Activated T-helper 1 cell treated with anti-CD3 and anti-CD28 coated beads, Interleukin-12 subunit alpha, Interleukin-12 subunit beta, Interleukin-2, Interleukin-4 antibody, amounts not matched to agents 30 ng/mL and 10 ng/mL and 1 ng/mL, durations not matched to agents 14 hours and 24 hours and 36 hours (primary cell): ENCODE results near the gene CEP41. TPM values are rescaled to one million over a fixed set of nuclear protein-coding genes. Genes with fewer than 3 reads are reported as not detected.

Experiments used
- DNase-seq: peaks from one replicate; pipeline ENCODE4 v3.0.0; 2021; ENCODE audit warnings: low spot score
- H3K27ac Mint-ChIP-seq: one replicate; pipeline ENCODE4 v1.8.0; 2021; ENCODE audit warnings: mild to moderate bottlenecking, mixed read lengths
- H3K27me3 Mint-ChIP-seq: one replicate; pipeline ENCODE4 v1.8.0; 2022; ENCODE audit warnings: mild to moderate bottlenecking, moderate library complexity, mixed read lengths; ENCODE audit not compliant: insufficient read depth
- H3K36me3 Mint-ChIP-seq: one replicate; pipeline ENCODE4 v1.8.0; 2021; ENCODE audit warnings: low read depth, mixed read lengths
- H3K4me1 Mint-ChIP-seq: one replicate; pipeline ENCODE4 v1.8.0; 2021; ENCODE audit warnings: low read depth, mixed read lengths
- H3K4me3 Mint-ChIP-seq: one replicate; pipeline ENCODE4 v1.8.0; 2021; ENCODE audit warnings: mild to moderate bottlenecking, moderate library complexity, mixed read lengths
- H3K9me3 Mint-ChIP-seq: one replicate; pipeline ENCODE4 v1.8.0; 2021; ENCODE audit warnings: mixed read lengths
- intact Hi-C: fragments of 100-400 bp; cut with micrococcal nuclease; formaldehyde crosslinking; loops from one replicate; pipeline ENCODE4 v1.15.1; 2024
- total RNA-seq: library from RNA; stranded (reverse); gene quantifications from 2 replicates; pipeline ENCODE4 v1.2.3, GENCODE V29; 2022

CEP41 gene
- total RNA-seq, 1 donor from 2014 or later = 17.1 TPM

DNA sequence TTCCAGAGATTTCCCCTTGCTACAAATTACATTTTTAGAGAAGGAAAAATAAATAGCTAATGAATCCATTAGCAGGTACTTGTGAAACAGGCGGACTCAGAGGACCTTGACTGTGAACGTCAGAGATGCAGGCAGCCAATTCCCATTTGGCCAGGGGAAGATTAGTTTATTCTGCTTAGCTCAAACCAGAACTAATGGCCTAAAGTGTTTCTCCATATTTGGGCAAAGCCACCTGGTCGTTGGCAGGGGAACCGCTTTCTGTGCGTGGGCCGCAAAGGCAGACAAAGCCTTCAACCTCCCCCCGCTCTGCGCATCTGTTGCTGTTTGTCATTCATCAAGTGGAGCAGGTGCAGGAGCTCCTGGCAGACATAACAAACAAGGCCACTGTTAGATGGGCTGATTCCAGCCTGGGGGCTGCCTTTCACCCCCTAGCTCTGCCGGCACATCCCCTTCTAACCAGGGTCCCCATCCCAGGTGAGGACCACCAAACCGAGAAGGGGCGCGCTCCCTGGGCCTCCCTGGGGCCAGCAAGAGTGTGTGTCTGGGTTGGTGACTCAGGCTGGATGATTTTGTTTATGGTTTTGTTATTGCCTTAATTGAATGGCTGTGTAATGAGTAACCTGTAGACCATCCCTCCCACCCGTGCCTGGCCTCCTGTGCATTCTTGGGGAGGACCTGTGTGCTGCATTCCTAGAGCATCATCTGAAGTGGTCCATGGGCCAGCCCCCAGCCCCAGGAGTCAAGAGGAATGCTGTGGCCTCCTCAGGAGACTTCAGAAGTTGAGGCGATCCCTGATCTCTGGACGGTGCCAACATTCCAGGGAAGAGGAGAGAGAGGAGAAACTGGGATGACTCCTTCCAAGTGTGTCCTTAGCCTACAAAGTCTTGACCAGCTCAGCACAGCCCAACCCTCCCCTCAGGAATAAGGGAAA lies 75.0 kb downstream of the CEP41 start:
- intact Hi-C loops = loop anchor here (5.0 kb wide), 1 partner anchor 77 kb away; the partner anchor contains the start of gene CEP41
- Mint-ChIP-seq H3K4me1 (peaks cover 33% of the 10 kb centered on the region), H3K36me3 (peaks cover 3% of the 10 kb centered on the region), H3K9me3 (no peaks in the 10 kb centered on the region), H3K4me3 (no peak overlapping the region), H3K27ac (no peak overlapping the region), H3K27me3 (no peaks in the 10 kb centered on the region)
- no peak for DNase-seq

- Mint-ChIP-seq H3K27ac (no peak overlapping the region), H3K4me3 (no peak overlapping the region), H3K9me3 (peaks cover 5% of the 10 kb centered on the region), H3K4me1 (peaks cover 33% of the 10 kb centered on the region), H3K36me3 (peaks cover 3% of the 10 kb centered on the region), H3K27me3 (no peaks in the 10 kb centered on the region)
- no peak for DNase-seq
- intact Hi-C loops = loop anchor here (5.0 kb wide), 1 partner anchor 77 kb away; the partner anchor contains the start of gene CEP41
Measured at GRCh38 chr7:130365088-130365487, 75.7 kb downstream of the CEP41 start.

- intact Hi-C loops = no loop called here
- DNase-seq = no peak
- peaks cover 2% of the 10 kb centered on the region for H3K36me3 Mint-ChIP-seq
- H3K27me3 Mint-ChIP-seq = peaks cover 2% of the 10 kb centered on the region
- no peak overlapping the region for H3K4me3 Mint-ChIP-seq
- peaks cover 27% of the 10 kb centered on the region for H3K4me1 Mint-ChIP-seq
- no peak overlapping the region for H3K27ac Mint-ChIP-seq
- peaks cover 10% of the 10 kb centered on the region for H3K9me3 Mint-ChIP-seq
Measured at GRCh38 chr7:130364451-130364850, 76.4 kb downstream of the CEP41 start.

DNA sequence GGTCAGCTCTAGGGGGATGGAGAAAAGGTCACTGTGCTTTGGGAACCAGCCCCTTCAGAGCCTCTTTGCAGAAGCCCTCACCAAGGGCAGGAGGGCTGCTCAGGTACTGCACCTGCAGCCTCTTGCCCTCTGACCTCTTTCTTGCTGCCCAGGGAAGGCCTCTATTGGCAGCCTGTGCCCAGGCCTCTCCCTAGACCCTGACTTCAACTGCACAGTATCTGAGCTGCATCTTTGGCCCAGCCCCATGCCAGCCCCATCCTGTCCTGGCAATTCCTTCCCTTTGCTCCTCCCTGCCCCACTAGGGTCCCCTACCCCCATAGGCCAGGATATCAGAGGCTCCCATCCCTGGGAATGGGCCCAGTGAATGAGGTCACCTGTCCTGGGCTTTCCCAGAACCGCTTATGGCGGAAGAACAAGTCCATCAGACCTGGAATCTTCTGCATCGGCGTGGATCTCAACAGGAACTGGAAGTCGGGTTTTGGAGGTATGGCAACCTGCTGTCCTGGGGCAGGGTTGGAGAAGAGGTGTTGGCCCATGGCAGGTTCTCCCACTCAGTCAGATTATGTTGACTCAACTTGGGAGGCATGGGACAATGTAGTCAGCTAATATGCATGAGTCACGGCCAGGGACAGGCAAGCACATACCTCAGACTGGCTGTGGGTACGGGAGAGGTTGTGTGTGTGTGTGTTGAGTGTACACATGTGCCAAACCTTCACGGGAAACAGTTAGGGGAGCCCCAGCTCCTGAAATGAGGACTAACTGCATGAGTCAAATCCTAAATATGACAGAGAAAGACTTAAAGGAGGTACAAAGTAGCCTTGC lies 77.6 kb downstream of the CEP41 start:
- H3K9me3 Mint-ChIP-seq = peaks cover 13% of the 10 kb centered on the region
- no peaks in the 10 kb centered on the region for H3K36me3 Mint-ChIP-seq
- intact Hi-C loops = loop anchor here (1.0 kb wide), 3 partner anchors 54 to 286 kb away; no protein-coding TSS in a partner anchor
- H3K4me3 Mint-ChIP-seq = no peak overlapping the region
- H3K4me1 Mint-ChIP-seq = peaks cover 15% of the 10 kb centered on the region
- peaks cover 2% of the 10 kb centered on the region for H3K27me3 Mint-ChIP-seq
- H3K27ac Mint-ChIP-seq = no peak overlapping the region
- DNase-seq = no peak

DNA sequence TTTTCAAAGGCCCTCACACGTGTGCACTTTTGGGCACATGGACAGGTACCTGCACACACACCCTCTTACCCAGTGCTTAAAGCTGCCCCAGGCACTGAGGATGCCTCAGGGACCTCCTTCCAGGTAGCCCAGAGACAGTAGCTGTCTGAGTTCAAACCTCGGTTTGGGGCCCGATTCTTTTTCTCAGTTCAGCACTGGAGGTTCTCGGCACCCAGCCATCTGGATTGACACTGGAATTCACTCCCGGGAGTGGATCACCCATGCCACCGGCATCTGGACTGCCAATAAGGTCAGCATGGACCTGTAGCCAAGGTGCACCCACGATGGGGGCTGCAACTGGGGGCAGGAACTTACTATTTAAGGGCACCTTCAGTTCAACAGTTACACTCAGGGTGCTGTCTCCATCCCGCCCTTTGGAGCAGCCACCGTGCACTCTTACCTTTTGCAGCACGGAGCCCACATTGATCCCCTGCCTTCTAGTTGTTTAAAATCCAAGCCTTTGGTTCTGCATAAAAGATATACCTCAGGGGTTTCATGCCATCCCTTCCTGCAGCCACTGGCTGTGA lies 78.5 kb downstream of the CEP41 start:
- Mint-ChIP-seq H3K27ac (no peak overlapping the region), H3K36me3 (no peaks in the 10 kb centered on the region), H3K9me3 (peaks cover 13% of the 10 kb centered on the region), H3K27me3 (peaks cover 2% of the 10 kb centered on the region), H3K4me1 (peaks cover 13% of the 10 kb centered on the region), H3K4me3 (no peak overlapping the region)
- intact Hi-C loops = no loop called here
- no peak for DNase-seq

DNA sequence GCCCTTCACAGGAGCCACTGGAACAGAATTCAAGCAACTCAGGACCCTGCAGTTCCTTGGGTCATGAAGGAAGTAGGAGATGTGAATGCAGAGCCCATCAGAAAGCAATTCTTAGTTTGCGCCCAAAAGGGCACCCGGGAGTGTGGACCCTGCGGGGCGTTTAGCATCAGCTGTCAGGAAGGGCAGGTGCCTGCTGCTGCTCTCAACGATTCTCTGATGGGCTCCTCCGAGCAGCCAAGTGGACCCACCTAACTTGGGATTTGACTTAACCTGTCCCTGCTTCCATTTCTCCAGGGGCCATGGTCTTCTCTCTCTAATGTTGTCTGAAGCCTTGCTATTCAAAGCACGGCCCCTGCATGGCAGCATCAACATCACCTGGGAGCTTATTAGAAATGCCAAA lies 79.1 kb downstream of the CEP41 start:
- H3K27me3 Mint-ChIP-seq = peaks cover 2% of the 10 kb centered on the region
- H3K4me3 Mint-ChIP-seq = no peak overlapping the region
- intact Hi-C loops = no loop called here
- H3K27ac Mint-ChIP-seq = no peak overlapping the region
- no peaks in the 10 kb centered on the region for H3K36me3 Mint-ChIP-seq
- DNase-seq = no peak
- H3K4me1 Mint-ChIP-seq = peaks cover 6% of the 10 kb centered on the region
- H3K9me3 Mint-ChIP-seq = peaks cover 13% of the 10 kb centered on the region

DNA sequence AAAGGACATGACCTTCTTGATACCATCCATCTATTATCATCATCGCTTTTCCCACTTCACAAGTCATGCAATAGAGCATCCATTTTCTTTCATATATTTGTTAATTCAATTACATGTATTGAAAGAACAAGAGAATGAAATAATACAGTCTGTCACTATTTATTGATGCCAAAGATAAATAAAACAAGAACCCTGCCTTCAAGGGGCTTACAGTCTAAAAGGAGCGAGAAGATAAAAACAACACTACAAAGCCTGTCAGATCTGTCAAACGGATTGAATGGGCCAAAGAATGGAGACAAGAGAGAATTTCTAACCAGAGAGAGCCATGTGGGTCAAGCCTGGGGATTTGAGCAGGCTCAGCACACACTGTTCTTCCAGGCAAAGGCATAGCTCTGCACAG lies 80.3 kb downstream of the CEP41 start:
- DNase-seq = no peak
- Mint-ChIP-seq H3K4me1 (peaks cover 4% of the 10 kb centered on the region), H3K4me3 (no peak overlapping the region), H3K27me3 (peaks cover 2% of the 10 kb centered on the region), H3K27ac (no peak overlapping the region), H3K9me3 (peaks cover 13% of the 10 kb centered on the region), H3K36me3 (no peaks in the 10 kb centered on the region)
- intact Hi-C loops = no loop called here

- Mint-ChIP-seq H3K27ac (no peak overlapping the region), H3K4me1 (peaks cover 4% of the 10 kb centered on the region), H3K9me3 (peaks cover 13% of the 10 kb centered on the region), H3K36me3 (no peaks in the 10 kb centered on the region), H3K27me3 (peaks cover 2% of the 10 kb centered on the region), H3K4me3 (no peak overlapping the region)
- no peak for DNase-seq
- intact Hi-C loops = no loop called here
Measured at GRCh38 chr7:130359276-130359857, 81.4 kb downstream of the CEP41 start.

GRCh38 chr7:130358471-130358870 lies 82.3 kb downstream of the CEP41 start:
- peaks cover 13% of the 10 kb centered on the region for H3K9me3 Mint-ChIP-seq
- no peak overlapping the region for H3K27ac Mint-ChIP-seq
- DNase-seq = no peak
- H3K36me3 Mint-ChIP-seq = no peaks in the 10 kb centered on the region
- intact Hi-C loops = no loop called here
- H3K27me3 Mint-ChIP-seq = peaks cover 2% of the 10 kb centered on the region
- H3K4me1 Mint-ChIP-seq = no peaks in the 10 kb centered on the region
- H3K4me3 Mint-ChIP-seq = no peak overlapping the region

DNA sequence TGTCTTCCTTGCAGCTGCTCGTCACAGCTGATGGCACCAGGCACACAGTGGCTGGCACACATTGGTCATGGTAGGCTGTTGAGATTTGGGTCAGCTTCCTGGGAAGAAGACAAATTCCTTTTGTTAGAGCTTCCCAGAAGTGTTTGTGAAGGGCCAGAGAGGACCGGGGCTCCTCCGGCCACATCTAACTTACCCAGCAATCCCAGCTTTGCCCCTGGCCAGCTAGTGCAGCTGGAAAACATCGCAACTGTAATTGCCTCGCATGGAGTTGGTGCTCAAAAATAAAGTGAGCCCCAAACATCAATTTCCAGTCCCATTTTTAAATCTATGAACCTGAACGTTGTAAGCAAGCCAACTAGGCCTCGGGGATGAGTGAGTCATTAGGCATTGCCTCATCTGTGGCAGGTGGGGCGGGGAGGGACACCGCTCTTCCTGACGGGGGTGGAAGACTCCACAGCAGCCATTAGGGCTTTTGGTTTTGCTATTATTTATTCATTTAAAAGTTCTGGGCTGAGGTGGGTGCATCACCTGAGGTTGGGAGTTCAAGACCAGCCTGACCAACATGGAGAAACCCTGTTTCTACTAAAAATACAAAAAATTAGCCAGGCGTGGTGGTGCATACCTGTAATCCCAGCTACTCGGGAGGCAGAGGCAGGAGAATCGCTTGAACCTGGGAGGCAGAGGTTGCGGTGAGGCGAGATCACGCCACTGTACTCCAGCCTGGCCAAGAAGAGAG lies 83.8 kb downstream of the CEP41 start:
- Mint-ChIP-seq H3K9me3 (peaks cover 13% of the 10 kb centered on the region), H3K4me3 (no peak overlapping the region), H3K27ac (no peak overlapping the region), H3K36me3 (no peaks in the 10 kb centered on the region), H3K27me3 (peaks cover 4% of the 10 kb centered on the region), H3K4me1 (no peaks in the 10 kb centered on the region)
- intact Hi-C loops = no loop called here
- no peak for DNase-seq

- peaks cover 4% of the 10 kb centered on the region for H3K4me1 Mint-ChIP-seq
- H3K9me3 Mint-ChIP-seq = peaks cover 13% of the 10 kb centered on the region
- intact Hi-C loops = no loop called here
- H3K27me3 Mint-ChIP-seq = peaks cover 4% of the 10 kb centered on the region
- H3K27ac Mint-ChIP-seq = no peak overlapping the region
- no peak overlapping the region for H3K4me3 Mint-ChIP-seq
- H3K36me3 Mint-ChIP-seq = no peaks in the 10 kb centered on the region
- no peak for DNase-seq
Measured at GRCh38 chr7:130356121-130356875, 84.5 kb downstream of the CEP41 start.
